NCI-H2227 treated with DMSO at 0.1 percent for 48 hours (cell line): Measurements from ENCODE around the gene HIVEP3.

Source experiments
- DNase-seq: peaks from one replicate; lab custom pipeline; 2025; lab: John Stamatoyannopoulos, UW

The HIVEP3 gene

DNA sequence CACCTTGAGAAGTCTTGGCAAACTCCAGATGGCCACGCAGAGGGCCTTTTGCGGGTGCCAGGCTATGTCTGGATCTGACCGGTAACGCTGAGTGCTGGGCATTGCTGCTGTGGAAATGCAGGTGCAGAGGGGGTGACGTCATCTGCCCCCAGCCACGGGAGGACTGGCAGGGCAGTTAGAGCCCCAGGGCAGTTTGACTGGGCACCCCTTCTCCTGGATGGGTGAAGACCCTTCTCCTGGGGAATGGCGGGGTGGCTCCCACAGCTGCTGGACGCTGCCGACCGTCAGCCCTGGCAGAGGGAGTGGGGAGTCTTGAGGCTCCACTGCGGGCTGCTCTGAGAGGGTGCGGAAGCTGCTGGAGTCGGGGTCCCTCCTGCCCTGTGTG is 421.7 kb downstream of the HIVEP3 start:
- DNase-seq: no peak

DNA sequence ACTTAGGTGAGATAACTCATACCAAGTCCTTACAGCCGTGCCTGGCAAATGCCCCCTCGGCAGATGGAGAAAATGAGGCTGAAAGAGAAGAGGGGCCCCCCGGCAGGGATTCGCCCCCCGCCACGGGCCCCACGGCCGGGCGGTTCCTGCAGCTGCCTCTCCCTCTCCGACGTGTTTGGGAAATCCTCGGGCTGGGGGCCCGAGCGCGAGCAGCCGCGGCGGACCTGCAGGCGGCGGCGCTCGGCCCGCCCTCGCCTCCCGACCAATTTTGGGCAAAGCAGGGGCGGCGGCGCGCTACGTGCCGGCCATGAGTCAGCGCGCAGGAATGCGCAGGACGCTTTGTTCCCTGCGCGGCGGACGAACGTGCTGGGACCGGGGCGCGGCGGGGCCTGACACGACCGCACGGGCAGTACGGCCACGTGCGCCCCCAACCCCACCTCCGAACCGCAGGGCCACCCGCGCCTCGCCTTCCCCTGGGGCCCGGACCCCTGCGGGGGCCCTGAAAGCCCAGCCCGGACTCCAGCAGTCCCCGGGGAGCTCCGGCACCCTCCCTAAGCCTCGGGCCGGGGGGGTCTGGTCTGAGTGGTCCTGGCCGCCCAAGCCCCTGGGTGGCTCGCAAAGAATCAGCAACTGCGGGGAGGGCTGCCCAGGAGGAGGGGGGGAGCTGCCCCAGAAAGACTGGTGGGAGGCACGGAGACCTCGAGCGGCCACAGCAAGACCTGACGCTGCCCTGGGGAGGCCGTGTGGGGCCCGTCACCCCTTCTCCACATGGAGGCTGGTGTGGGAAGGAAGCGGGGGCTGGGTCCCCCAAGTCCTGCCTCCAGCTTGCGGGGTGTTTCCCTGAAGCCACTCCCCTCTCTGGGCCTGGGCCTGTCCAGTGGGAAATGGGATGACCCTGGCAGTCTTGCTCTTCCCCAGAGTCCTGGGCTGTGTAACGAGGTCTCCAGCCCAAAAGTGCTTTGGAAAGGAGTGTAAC is 422.4 kb downstream of the HIVEP3 start:
- no peak for DNase-seq

DNA sequence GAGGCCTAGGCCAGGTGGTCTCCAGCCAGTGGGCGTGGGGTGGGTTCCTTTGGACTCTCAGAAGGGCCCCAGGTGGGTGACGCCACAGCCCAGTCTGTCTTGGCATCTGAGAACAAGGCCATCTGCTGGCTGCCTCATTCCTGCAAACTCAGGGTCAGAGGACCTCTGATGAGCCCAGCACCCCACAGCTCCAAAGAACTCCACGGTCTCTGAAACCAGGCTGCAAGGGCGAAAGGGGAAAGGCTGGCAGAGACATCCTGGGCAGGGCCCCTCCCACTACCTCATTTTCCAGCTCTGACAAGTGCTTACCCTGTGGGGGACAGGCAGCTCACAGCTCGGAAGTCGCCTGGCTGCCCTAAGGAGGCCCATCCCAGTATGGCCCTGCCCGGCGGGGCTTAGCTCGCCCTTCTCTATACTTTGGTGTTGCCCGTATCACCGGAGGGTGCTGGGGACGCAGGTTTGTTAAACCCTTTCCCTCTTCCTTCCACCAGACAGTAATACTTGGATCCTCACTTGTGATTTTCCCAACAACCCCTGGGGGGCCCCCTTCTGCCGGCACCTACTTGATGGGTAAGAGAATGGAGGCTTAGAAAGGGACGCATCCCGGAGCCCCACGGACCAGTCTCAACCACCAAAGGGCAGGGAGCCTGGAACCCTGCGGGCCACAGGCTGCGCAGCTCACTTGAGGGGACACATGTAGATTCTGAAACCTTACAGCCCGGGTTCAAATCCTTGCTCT is 423.3 kb downstream of the HIVEP3 start:
- no peak for DNase-seq

- DNase-seq: no peak
Measured at GRCh38 chr1:41494351-41495209, 424.1 kb downstream of the HIVEP3 start.

- DNase-seq: no peak
Measured at GRCh38 chr1:41493626-41494350, 424.9 kb downstream of the HIVEP3 start.

GRCh38 chr1:41493117-41493536 is 425.6 kb downstream of the HIVEP3 start:
- DNase-seq: no peak

DNA sequence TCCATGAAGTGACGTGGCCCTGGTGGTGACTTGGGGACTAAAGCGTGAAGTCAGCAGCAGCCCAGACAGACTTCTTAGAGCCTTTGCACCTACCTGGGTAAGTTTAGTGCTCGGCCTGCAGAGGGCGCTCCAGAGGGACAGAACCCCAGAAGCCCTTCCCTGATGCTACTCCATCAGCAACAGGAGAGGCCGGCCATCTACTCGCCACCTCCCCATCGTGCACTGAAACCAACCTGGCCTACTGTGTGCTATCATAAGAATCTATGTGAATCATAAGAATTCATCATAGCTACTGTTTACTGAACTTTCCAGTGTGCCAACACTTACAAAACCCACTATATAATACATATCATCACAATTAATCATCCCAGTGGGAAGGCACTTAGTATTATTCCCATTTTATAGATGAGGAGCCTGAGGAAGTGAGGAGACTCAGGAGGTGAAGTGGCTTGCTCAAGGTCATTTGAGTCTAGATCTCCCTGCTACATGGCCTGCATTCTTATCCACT is 426.3 kb downstream of the HIVEP3 start:
- DNase-seq: no peak

DNA sequence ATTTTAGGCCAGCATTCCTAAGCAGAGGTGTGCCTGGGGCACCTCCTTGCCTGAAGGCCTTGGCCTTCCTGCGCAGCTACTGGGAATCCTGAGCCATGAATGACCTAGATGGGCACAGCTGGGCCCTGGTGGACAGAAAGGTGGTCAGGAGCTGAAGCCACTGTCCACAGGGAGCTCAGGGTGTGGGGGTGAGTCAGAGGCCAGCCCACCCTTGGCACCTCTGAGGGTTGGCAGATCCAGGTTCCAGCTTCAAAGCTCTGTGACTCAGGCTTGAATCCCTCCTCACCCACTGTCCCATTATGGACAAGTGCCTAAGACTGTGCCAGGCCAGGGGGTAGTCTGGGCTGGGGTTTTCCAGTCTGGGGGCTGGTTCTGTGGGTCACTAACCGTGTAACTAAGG is 427.8 kb downstream of the HIVEP3 start:
- no peak for DNase-seq

DNA sequence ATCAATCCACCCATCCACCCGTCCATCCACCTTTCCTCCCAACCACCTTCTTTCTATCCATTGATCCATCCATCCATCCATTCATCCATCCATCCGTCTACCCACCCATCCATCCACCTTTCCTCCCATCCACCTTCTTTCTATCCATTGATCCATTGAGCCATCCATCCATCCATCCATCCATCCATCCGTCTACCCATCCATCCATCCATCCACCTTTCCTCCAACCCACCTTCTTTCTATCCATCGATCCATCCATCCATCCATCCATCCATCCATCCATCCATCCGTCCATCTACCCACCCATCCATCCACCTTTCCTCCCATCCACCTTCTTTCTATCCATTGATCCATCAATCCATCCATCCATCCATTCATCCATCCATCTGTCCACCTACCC is 429.2 kb downstream of the HIVEP3 start:
- DNase-seq: no peak

DNA sequence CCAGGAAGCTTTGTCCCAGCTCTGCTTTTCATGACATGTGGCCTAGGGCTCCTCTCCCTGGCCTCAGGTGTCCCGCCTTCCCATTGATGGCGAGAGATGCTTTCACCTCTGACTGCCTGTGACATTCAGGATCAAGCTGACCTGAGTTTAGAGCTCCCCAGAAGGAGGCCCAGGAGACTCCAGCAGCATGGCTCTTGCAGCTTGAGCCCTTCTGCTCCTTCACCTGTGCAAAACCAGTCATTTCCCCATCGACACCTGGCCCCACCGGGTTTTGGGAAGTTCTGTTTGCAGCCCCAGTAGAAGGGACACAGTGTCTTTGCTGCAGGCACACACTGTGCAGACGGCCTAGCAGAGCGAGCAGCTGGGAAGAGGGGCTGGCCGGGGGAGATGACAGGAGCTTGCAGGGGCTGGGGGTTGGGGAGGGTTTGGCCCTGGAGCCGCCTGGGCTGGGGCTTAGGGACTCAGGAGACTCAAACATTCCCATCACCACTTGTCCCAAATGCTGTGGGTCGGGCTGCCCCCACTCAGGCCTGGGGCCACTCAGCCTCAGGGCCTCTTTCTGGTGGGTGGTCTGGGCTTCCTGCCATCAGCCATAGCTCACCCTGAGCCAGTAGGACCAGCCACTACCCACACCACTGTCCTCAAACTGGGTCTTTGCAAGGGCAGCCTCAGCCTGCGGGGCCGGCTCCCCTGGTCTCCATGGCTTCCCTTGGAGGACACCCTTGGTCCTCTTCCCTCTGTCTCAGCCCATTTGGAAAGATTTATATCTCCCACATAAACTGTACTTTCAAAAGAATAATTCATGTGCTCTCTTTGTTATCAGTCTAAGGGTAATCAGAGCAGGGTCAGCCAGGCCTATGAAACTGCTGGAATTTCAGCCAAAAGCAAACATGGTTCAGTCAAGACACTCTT is 430.4 kb downstream of the HIVEP3 start:
- DNase-seq: no peak

DNA sequence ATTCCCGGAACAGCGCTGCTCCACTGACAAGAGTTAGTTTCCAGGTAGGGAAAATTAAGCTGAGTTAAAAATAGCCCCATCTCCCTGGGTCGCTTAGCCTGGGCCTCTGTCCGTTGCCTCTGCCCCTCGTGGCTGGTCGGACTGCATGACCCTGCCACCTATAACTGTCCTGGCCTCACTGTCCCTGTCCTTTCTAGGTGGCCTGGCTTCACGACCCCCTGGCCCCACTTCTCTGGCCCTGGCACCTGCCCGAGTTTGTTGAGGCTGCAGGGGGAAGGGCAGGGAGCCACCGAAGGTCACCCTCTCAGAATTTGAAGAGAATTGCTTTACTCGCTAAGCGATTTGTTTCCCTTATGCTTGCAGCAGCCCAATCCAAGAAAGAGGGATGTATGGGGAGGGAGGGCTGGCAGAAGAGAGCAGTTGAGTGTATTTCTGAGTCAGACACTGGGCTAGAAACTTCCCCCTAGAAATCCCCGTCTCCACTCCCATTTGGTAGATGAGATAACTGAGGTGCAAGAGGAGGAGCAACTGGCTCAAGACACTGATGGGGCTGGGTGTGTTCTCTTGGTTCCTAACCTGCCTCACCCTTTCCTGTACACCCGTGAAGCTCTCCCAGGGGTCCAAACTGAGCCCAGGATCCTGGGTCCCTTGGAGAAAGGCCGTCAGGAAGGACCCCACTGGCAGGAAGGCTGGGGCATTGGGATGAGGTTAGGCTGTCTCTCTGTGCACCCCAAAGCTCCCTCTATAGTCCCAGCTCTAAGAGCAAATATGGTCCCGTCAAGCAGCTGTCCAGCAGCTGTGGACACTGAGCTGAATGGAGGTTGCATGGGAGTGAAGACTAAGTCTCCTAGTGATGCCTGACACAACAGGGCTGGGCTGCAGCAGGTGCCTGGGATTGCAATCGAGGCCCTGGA is 431.3 kb downstream of the HIVEP3 start:
- no peak for DNase-seq

DNA sequence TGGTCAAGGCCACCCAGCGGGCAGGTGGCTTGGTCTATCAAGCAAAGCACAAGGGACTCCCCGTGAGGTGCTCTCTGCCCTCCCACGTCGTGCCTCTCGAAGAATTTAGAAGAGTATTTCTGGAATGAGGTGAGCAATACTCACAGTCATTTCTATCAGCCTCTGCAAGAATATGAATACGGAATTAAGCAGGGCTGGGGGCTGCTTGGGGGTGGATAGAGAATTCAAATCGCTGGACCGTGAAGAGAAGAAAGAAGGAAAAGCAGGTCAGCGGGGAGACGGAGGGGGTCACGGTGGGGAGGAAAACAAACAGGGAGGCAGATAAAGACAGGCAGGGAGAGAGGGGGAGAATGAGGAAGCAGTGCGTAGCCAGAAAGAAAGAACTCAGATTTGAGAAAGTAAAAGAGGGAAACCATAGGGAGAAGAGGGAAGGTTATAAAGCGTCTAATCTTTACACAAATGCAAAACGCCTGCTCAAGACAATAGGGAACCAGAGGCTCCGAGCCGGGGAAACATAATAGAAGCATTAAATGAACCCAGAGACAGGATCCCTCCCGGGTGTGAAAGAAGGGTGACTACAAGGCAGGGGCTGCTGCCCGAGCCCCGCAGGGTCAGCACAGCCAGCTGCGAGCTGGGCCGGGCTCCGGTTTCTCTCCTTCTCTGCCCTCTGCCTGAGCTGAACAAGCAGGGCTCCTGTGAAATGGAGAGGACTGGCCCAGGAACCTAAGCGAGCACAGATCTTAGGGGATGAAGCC is 432.2 kb downstream of the HIVEP3 start:
- no peak for DNase-seq

GRCh38 chr1:41486053-41486370 is 432.7 kb downstream of the HIVEP3 start:
- DNase-seq: no peak

- no peak for DNase-seq
Measured at GRCh38 chr1:41485605-41486004, 433.1 kb downstream of the HIVEP3 start.

DNA sequence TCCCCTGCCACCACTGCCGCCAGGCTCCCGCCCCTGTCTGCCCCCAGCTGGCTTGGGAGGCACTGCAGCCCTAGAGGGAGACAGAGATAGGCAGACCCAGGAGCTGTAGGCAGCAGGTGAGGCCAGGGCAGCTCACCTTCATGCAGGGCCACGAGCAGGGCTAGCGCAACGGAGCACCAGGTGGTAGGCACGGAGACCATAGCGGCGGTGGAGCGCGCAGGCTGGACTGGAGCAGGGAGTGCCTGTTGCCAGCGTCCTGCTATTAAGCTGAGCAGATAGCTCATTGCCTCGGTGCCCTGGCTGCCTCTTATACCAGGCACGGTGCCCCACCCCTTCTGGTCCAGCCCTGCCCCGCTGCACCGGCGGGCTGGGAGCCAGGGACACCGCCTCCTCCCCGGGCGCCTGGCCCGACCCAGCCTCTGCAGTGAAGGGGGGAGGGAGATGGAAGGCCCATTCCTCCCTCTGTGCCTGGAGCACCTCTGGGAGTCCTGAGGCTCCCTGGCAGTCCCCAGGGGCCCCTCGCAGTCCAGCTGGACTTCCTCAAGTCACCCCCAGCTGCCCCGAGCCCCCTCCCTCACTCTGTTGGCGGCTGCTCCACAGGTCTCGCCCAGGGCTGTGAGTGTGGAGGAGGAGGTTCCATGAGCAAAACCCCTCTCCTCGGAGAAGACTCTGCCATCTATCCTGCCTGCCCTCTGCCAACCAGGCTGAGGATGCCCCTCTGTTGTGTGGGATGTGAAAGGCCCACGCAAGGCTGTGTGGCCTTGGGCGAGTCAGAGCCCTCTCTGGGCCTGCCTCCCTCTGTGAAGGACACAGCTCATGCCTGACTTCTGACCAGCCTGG is 434.1 kb downstream of the HIVEP3 start, which contains the start of gene EDN2:
Gene EDN2, minus strand, starts transcription at position 282 of the 840 bp plus-strand sequence. Its CDS starts 82 bp downstream, at position 200.
- peak; percentile 35 for DNase-seq

GRCh38 chr1:41483960-41484401 is 434.7 kb downstream of the HIVEP3 start:
- no peak for DNase-seq
